H1 (cell line): Measurements from ENCODE around the gene MRPS5. TPM values are rescaled to one million over a fixed set of nuclear protein-coding genes. Genes with fewer than 3 reads are reported as not detected.

ENCODE experiments used
- ASH2L ChIP-seq: fragments of 200-600, 300-600 bp; sonication (generic); IDR thresholded peaks from one replicate; pipeline ENCODE4 v1.7.1; 2017; ENCODE audit warnings: low read length
- CBX8 ChIP-seq: fragments of 300-800, 300-1000 bp; sonication (generic); IDR thresholded peaks from 2 replicates; pipeline ENCODE4 v1.7.1; 2016; ENCODE audit warnings: low read depth, low read length, borderline replicate concordance
- CEBPB ChIP-seq: IDR thresholded peaks from 2 replicates; pipeline ENCODE4 v1.6.1; 2012; ENCODE audit warnings: low read depth, low read length
- EGR1 ChIP-seq: IDR thresholded peaks from 2 replicates; pipeline ENCODE4 v1.6.1; 2011; ENCODE audit warnings: low read depth, low read length, borderline replicate concordance
- POLR2A ChIP-seq, 2 experiments: IDR thresholded peaks; 1 replicate in 1 of 2; 2 replicates in 1 of 2; pipeline ENCODE4 v1.6.1; 2011; ENCODE audit warnings: low read depth in 2 of 2, low read length in 2 of 2, mild to moderate bottlenecking in 2 of 2; ENCODE audit errors: control extremely low read depth in 1 of 2
- POU5F1 ChIP-seq: IDR thresholded peaks from 2 replicates; pipeline ENCODE4 v1.6.1; 2011; ENCODE audit warnings: low read depth, mild to moderate bottlenecking, low read length, moderate library complexity
- RNF2 ChIP-seq: fragments of 200-900, 300-1000 bp; sonication (generic); IDR thresholded peaks from 2 replicates; pipeline ENCODE4 v1.7.1; 2016; ENCODE audit warnings: borderline replicate concordance, low read depth, mild to moderate bottlenecking, antibody characterized with exemption, low read length; ENCODE audit not compliant: poor library complexity, severe bottlenecking; ENCODE audit errors: missing control alignments
- TBP ChIP-seq: IDR thresholded peaks from 2 replicates; pipeline ENCODE4 v1.6.1; 2011; ENCODE audit warnings: low read depth, low read length, improper control_type of control experiment
- polyA plus RNA-seq, 7 experiments: library from polyadenylated mRNA; depleted of rRNA in 3 of 7; stranded (reverse) in 5 of 7; unstranded in 2 of 7; fragments of >200 nt in 5 of 7; fragments of 200-250 nt in 2 of 7; gene quantifications; 1 replicate in 5 of 7; 2 replicates in 1 of 7; 4 replicates in 1 of 7; pipeline versions ENCODE4 v1.2.1 to v1.2.3, GENCODE V29; 2011 to 2013; ENCODE audit warnings: missing spikeins in 2 of 7, mixed read lengths in 2 of 7
- total RNA-seq: library from RNA; stranded (reverse); fragmentation: NEBNext Ultra II Directional; extraction: Animal tissue kit (Norgen Biotek cat#: 25700); gene quantifications from 2 replicates; pipeline ENCODE4 v1.2.1, GENCODE V29; 2021
- TF ChIP-seq, protein P1 (sequence below): IDR thresholded peaks from 2 replicates; pipeline ENCODE4 v1.6.1; 2012; ENCODE audit warnings: low read length, inconsistent platforms

MRPS5 gene
- total and polyA plus RNA-seq, 2 of the 8 experiments (the other 6 are each of a cell fraction or from before 2014, with no cell fraction given), result 36.7 to 53.0 TPM

DNA sequence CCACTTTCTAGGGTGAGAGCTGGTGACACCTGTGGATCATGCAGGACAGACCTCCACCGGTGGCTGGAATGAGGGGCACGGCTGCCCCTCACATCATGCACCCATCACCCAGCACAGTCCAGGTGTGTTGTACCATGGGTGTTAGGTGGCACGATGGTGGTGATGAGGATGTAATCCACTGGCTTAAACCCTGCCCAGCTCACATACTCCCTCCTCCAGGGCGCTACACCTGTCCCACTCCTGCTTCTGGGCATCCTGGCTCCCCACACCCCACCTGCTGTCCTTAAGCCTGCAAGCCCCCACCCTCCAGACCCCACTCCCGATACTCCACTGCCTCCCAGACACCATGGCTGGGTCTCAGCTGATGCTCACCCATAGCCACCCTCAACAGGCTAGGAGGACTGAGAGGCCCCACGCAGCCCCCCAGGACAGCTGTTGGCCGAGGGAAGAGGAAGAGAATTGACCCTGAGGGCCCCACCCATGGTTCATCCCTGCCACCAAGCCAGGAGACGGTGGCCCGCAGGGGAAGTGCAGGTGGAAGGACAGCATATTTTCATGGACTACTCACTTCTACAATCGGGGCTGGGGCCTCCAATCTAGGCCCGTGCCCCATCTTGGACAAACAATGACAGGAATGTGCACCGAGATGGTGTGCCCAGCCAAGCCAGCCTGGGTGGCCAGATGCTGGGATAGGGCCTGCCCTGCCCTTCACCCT, 61.8 kb downstream of the MRPS5 start (continued):
- no peak for TF ChIP-seq CBX8
- no peak for TF ChIP-seq RNF2
- no peak for TF ChIP-seq EGR1
- TF ChIP-seq ASH2L, result no peak
- TF ChIP-seq, protein P1, sequence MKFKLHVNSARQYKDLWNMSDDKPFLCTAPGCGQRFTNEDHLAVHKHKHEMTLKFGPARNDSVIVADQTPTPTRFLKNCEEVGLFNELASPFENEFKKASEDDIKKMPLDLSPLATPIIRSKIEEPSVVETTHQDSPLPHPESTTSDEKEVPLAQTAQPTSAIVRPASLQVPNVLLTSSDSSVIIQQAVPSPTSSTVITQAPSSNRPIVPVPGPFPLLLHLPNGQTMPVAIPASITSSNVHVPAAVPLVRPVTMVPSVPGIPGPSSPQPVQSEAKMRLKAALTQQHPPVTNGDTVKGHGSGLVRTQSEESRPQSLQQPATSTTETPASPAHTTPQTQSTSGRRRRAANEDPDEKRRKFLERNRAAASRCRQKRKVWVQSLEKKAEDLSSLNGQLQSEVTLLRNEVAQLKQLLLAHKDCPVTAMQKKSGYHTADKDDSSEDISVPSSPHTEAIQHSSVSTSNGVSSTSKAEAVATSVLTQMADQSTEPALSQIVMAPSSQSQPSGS, result no peak
- no peak for TF ChIP-seq CEBPB
- no peak for TF ChIP-seq TBP
- no peak for TF ChIP-seq POLR2A (IDR thresholded peaks at IDR 0.05; ENCODE audit: control extremely low read depth in 1 of 2, low read depth in 2 of 2, low read length in 2 of 2)
- TF ChIP-seq POU5F1, result no peak
- TF ChIP-seq, all 59 proteins: peak for 0
